ENCODE data around the gene ACBD6.
"Not testable (repeated sequence)": the region's sequence is repeated elsewhere in the genome, so short reads cannot be mapped to it uniquely, and the experiment has no call there.

Gene ACBD6

GRCh38 chr1:180431683-180432082 lies 70.7 kb downstream of the ACBD6 start:
- Histone ChIP-seq H3K9ac (ENCODE audit: low read length) (no peak overlapping the region), H3K4me1 (ENCODE audit: insufficient read depth, low read length) (no peaks in the 10 kb centered on the region), H3K4me3 (ENCODE audit: low read depth in 1 of 2, low read length in 2 of 2) (no peak overlapping the region), H3K9me3 (ENCODE audit: low read length) (no peaks in the 10 kb centered on the region), H3K36me3 (ENCODE audit: insufficient read depth, low read length) (no peaks in the 10 kb centered on the region), H3K27me3 (ENCODE audit: control insufficient read depth in 1 of 2, insufficient read depth in 2 of 2, low read length in 2 of 2) (no peaks in the 10 kb centered on the region), H3K27ac (ENCODE audit: low read depth, low read length) (no peak overlapping the region)

- Histone ChIP-seq H3K9me3 (ENCODE audit: low read length) (no peaks in the 10 kb centered on the region), H3K9ac (ENCODE audit: low read length) (no peak overlapping the region), H3K27me3 (ENCODE audit: control insufficient read depth in 1 of 2, insufficient read depth in 2 of 2, low read length in 2 of 2) (no peaks in the 10 kb centered on the region), H3K36me3 (ENCODE audit: insufficient read depth, low read length) (no peaks in the 10 kb centered on the region), H3K4me3 (ENCODE audit: low read depth in 1 of 2, low read length in 2 of 2) (no peak overlapping the region), H3K4me1 (ENCODE audit: insufficient read depth, low read length) (no peaks in the 10 kb centered on the region), H3K27ac (ENCODE audit: low read depth, low read length) (no peak overlapping the region)
Measured at GRCh38 chr1:180428782-180429695, 73.3 kb downstream of the ACBD6 start.

GRCh38 chr1:180425952-180426351 lies 76.4 kb downstream of the ACBD6 start:
- no peak overlapping the region for H3K27ac ChIP-seq (ENCODE audit: low read depth, low read length)
- no peak overlapping the region for H3K4me3 ChIP-seq (ENCODE audit: low read depth in 1 of 2, low read length in 2 of 2)
- H3K4me1 ChIP-seq (ENCODE audit: insufficient read depth, low read length), result no peaks in the 10 kb centered on the region
- H3K9ac ChIP-seq (ENCODE audit: low read length), result no peak overlapping the region
- no peaks in the 10 kb centered on the region for H3K9me3 ChIP-seq (ENCODE audit: low read length)
- H3K27me3 ChIP-seq (ENCODE audit: control insufficient read depth in 1 of 2, insufficient read depth in 2 of 2, low read length in 2 of 2), result no peaks in the 10 kb centered on the region
- H3K36me3 ChIP-seq (ENCODE audit: insufficient read depth, low read length), result no peaks in the 10 kb centered on the region

- no peak overlapping the region for H3K9ac ChIP-seq (ENCODE audit: low read length)
- H3K27me3 ChIP-seq (ENCODE audit: control insufficient read depth in 1 of 2, insufficient read depth in 2 of 2, low read length in 2 of 2), result no peaks in the 10 kb centered on the region
- no peaks in the 10 kb centered on the region for H3K4me1 ChIP-seq (ENCODE audit: insufficient read depth, low read length)
- no peak overlapping the region for H3K27ac ChIP-seq (ENCODE audit: low read depth, low read length)
- H3K36me3 ChIP-seq (ENCODE audit: insufficient read depth, low read length), result no peaks in the 10 kb centered on the region
- H3K9me3 ChIP-seq (ENCODE audit: low read length), result no peaks in the 10 kb centered on the region
- no peak overlapping the region for H3K4me3 ChIP-seq (ENCODE audit: low read depth in 1 of 2, low read length in 2 of 2)
Measured at GRCh38 chr1:180424848-180425457, 77.4 kb downstream of the ACBD6 start.

GRCh38 chr1:180421614-180422013 lies 80.8 kb downstream of the ACBD6 start:
- Histone ChIP-seq H3K36me3 (ENCODE audit: insufficient read depth, low read length) (no peaks in the 10 kb centered on the region), H3K27me3 (ENCODE audit: control insufficient read depth in 1 of 2, insufficient read depth in 2 of 2, low read length in 2 of 2) (no peaks in the 10 kb centered on the region), H3K4me3 (ENCODE audit: low read depth in 1 of 2, low read length in 2 of 2) (no peak overlapping the region), H3K27ac (ENCODE audit: low read depth, low read length) (no peak overlapping the region), H3K9me3 (ENCODE audit: low read length) (no peaks in the 10 kb centered on the region), H3K4me1 (ENCODE audit: insufficient read depth, low read length) (no peaks in the 10 kb centered on the region), H3K9ac (ENCODE audit: low read length) (no peak overlapping the region)

- not testable (repeated sequence) for H3K36me3 ChIP-seq (ENCODE audit: insufficient read depth, low read length); H3K4me1 ChIP-seq (ENCODE audit: insufficient read depth, low read length)
Measured at GRCh38 chr1:180421145-180421544, 81.2 kb downstream of the ACBD6 start.

GRCh38 chr1:180415985-180416633 lies 86.3 kb downstream of the ACBD6 start:
- H3K27me3 ChIP-seq (ENCODE audit: control insufficient read depth in 1 of 2, insufficient read depth in 2 of 2, low read length in 2 of 2), result no peaks in the 10 kb centered on the region
- H3K27ac ChIP-seq (ENCODE audit: low read depth, low read length), result no peak overlapping the region
- H3K36me3 ChIP-seq (ENCODE audit: insufficient read depth, low read length), result peaks cover 1% of the 10 kb centered on the region
- no peaks in the 10 kb centered on the region for H3K4me1 ChIP-seq (ENCODE audit: insufficient read depth, low read length)
- no peaks in the 10 kb centered on the region for H3K9me3 ChIP-seq (ENCODE audit: low read length)
- H3K9ac ChIP-seq (ENCODE audit: low read length), result no peak overlapping the region
- no peak overlapping the region for H3K4me3 ChIP-seq (ENCODE audit: low read depth in 1 of 2, low read length in 2 of 2)

More at GRCh38 chr1:180421145-180421544, 81.2 kb downstream of the ACBD6 start:
- H3K27ac ChIP-seq (ENCODE audit: low read depth, low read length); H3K9ac ChIP-seq (ENCODE audit: low read length); H3K27me3 ChIP-seq (ENCODE audit: control insufficient read depth in 1 of 2, insufficient read depth in 2 of 2, low read length in 2 of 2); H3K4me3 ChIP-seq (ENCODE audit: low read depth in 1 of 2, low read length in 2 of 2); H3K9me3 ChIP-seq (ENCODE audit: low read length): not testable (repeated sequence)

GRCh38 chr1:180415236-180415848 lies 87.0 kb downstream of the ACBD6 start:
- H3K4me1 ChIP-seq (ENCODE audit: insufficient read depth, low read length), result no peaks in the 10 kb centered on the region
- H3K9ac ChIP-seq (ENCODE audit: low read length), result no peak overlapping the region
- no peak overlapping the region for H3K27ac ChIP-seq (ENCODE audit: low read depth, low read length)
- no peaks in the 10 kb centered on the region for H3K9me3 ChIP-seq (ENCODE audit: low read length)
- no peaks in the 10 kb centered on the region for H3K27me3 ChIP-seq (ENCODE audit: control insufficient read depth in 1 of 2, insufficient read depth in 2 of 2, low read length in 2 of 2)
- peaks cover 4% of the 10 kb centered on the region for H3K36me3 ChIP-seq (ENCODE audit: insufficient read depth, low read length)
- H3K4me3 ChIP-seq (ENCODE audit: low read depth in 1 of 2, low read length in 2 of 2), result no peak overlapping the region

GRCh38 chr1:180412583-180412982 lies 89.8 kb downstream of the ACBD6 start:
- no peak overlapping the region for H3K9ac ChIP-seq (ENCODE audit: low read length)
- no peaks in the 10 kb centered on the region for H3K27me3 ChIP-seq (ENCODE audit: control insufficient read depth in 1 of 2, insufficient read depth in 2 of 2, low read length in 2 of 2)
- peaks cover 4% of the 10 kb centered on the region for H3K36me3 ChIP-seq (ENCODE audit: insufficient read depth, low read length)
- H3K4me1 ChIP-seq (ENCODE audit: insufficient read depth, low read length), result no peaks in the 10 kb centered on the region
- H3K4me3 ChIP-seq (ENCODE audit: low read depth in 1 of 2, low read length in 2 of 2), result no peak overlapping the region
- no peaks in the 10 kb centered on the region for H3K9me3 ChIP-seq (ENCODE audit: low read length)
- no peak overlapping the region for H3K27ac ChIP-seq (ENCODE audit: low read depth, low read length)

- H3K9me3 ChIP-seq (ENCODE audit: low read length); H3K27me3 ChIP-seq (ENCODE audit: control insufficient read depth in 1 of 2, insufficient read depth in 2 of 2, low read length in 2 of 2); H3K9ac ChIP-seq (ENCODE audit: low read length); H3K27ac ChIP-seq (ENCODE audit: low read depth, low read length); H3K4me3 ChIP-seq (ENCODE audit: low read depth in 1 of 2, low read length in 2 of 2); H3K4me1 ChIP-seq (ENCODE audit: insufficient read depth, low read length); H3K36me3 ChIP-seq (ENCODE audit: insufficient read depth, low read length): not testable (repeated sequence)
Measured at GRCh38 chr1:180408128-180408527, 94.2 kb downstream of the ACBD6 start.

GRCh38 chr1:180407051-180407450 lies 95.3 kb downstream of the ACBD6 start:
- no peaks in the 10 kb centered on the region for H3K27me3 ChIP-seq (ENCODE audit: control insufficient read depth in 1 of 2, insufficient read depth in 2 of 2, low read length in 2 of 2)
- H3K4me3 ChIP-seq (ENCODE audit: low read depth in 1 of 2, low read length in 2 of 2), result no peak overlapping the region
- no peak overlapping the region for H3K27ac ChIP-seq (ENCODE audit: low read depth, low read length)
- H3K36me3 ChIP-seq (ENCODE audit: insufficient read depth, low read length), result peaks cover 4% of the 10 kb centered on the region
- no peaks in the 10 kb centered on the region for H3K9me3 ChIP-seq (ENCODE audit: low read length)
- no peaks in the 10 kb centered on the region for H3K4me1 ChIP-seq (ENCODE audit: insufficient read depth, low read length)
- H3K9ac ChIP-seq (ENCODE audit: low read length), result no peak overlapping the region
